Frontal cortex (tissue), 4 donors: Measurements from ENCODE around the gene PARP3. TPM values are rescaled to one million over a fixed set of nuclear protein-coding genes. Genes with fewer than 3 reads are reported as not detected.

ENCODE experiments used
- DNase-seq, 2 donors: peaks; one replicate each; pipeline ENCODE4 v3.0.0; 2012; ENCODE audit warnings: low spot score in 2 of 2
- FAIRE-seq: peaks from 2 replicates; lab custom pipeline; 2012; peaks lifted over from hg19 to GRCh38; lab: Jason Lieb, UNC
- total RNA-seq: library from RNA; depleted of rRNA; stranded (reverse); fragments of >200 nt; gene quantifications from one replicate; pipeline ENCODE4 v1.2.3, GENCODE V29; 2014
- donor health status: control.
- donor health status: control.
- donor health status: control.

Gene PARP3
- total RNA-seq, 1 donor from 2014 or later: 3.3 TPM

- no peak for DNase-seq
- FAIRE-seq: no peak
These were observed 19.7 kb downstream of the PARP3 start for GRCh38 chr3:51961602-51962569.

- FAIRE-seq (no peak), DNase-seq (no peak)
These were observed 20.8 kb downstream of the PARP3 start for GRCh38 chr3:51962854-51963530.

GRCh38 chr3:51963951-51964451 is 21.8 kb downstream of the PARP3 start:
- FAIRE-seq (no peak), DNase-seq (no peak)

- no peak for FAIRE-seq
These were observed 22.4 kb downstream of the PARP3 start for GRCh38 chr3:51964521-51964920.

GRCh38 chr3:51966016-51966415 is 23.9 kb downstream of the PARP3 start:
- peak in 1 of 2 donors; percentile 73 for DNase-seq
- no peak for FAIRE-seq

More at GRCh38 chr3:51964521-51964920, 22.4 kb downstream of the PARP3 start:
- no peak for DNase-seq

GRCh38 chr3:51966486-51966885 is 24.3 kb downstream of the PARP3 start:
- no peak for FAIRE-seq
- DNase-seq: no peak

GRCh38 chr3:51966922-51967383 is 24.8 kb downstream of the PARP3 start:
- FAIRE-seq: no peak
- no peak for DNase-seq

- FAIRE-seq: no peak
These were observed 25.4 kb downstream of the PARP3 start, which contains the start of gene PCBP4 for GRCh38 chr3:51967384-51968169. PCBP4 (minus strand) TSS chr3:51967454; CDS start chr3:51961240, 6,214 bp downstream.

GRCh38 chr3:51968170-51968775 is 26.1 kb downstream of the PARP3 start:
- no peak for DNase-seq
- FAIRE-seq: no peak

More at GRCh38 chr3:51967384-51968169, 25.4 kb downstream of the PARP3 start, which contains the start of gene PCBP4:
- peak; percentile 81 to 90 for DNase-seq

GRCh38 chr3:51968883-51969678 is 26.9 kb downstream of the PARP3 start:
- no peak for FAIRE-seq
- no peak for DNase-seq

GRCh38 chr3:51969841-51970240 is 27.7 kb downstream of the PARP3 start:
- FAIRE-seq (no peak), DNase-seq (no peak)

GRCh38 chr3:51970606-51971300 is 28.6 kb downstream of the PARP3 start:
- FAIRE-seq (no peak), DNase-seq (no peak)

GRCh38 chr3:51971350-51971749 is 29.2 kb downstream of the PARP3 start:
- FAIRE-seq: no peak
- no peak for DNase-seq

GRCh38 chr3:51974277-51974962 is 32.3 kb downstream of the PARP3 start:
- FAIRE-seq: no peak
- no peak for DNase-seq

GRCh38 chr3:51974963-51975851 is 33.0 kb downstream of the PARP3 start, which contains the start of gene ABHD14A:
ABHD14A (plus strand) TSS chr3:51975064; CDS start chr3:51975136, 72 bp downstream.
- DNase-seq: peak; percentile 83 to 87
- FAIRE-seq: no peak
